MM.1S (cell line): ENCODE measurements around the gene TMC4.

Experiments used
- DNase-seq: peaks from one replicate; pipeline ENCODE4 v3.0.0-alpha.2; 2015
- H2AFZ ChIP-seq: fragments of 300-600 bp; sonication (generic); 2 replicates; pipeline ENCODE4 v1.6.0; 2016; ENCODE audit warnings: antibody characterized with exemption, low read length
- H3F3A ChIP-seq: fragments of 300-600 bp; sonication (generic); 2 replicates; pipeline ENCODE4 v1.6.1; 2016; ENCODE audit warnings: mild to moderate bottlenecking, antibody characterized with exemption, low read length, moderate library complexity, mixed read lengths; ENCODE audit not compliant: insufficient read depth
- H3K27ac ChIP-seq: fragments of 300-600 bp; sonication (generic); 2 replicates; pipeline ENCODE4 v1.5.1; 2016; ENCODE audit warnings: mild to moderate bottlenecking, low read length
- H3K27me3 ChIP-seq: fragments of 300-600 bp; sonication (generic); replicated peaks from 2 replicates; pipeline ENCODE4 v1.6.0; 2016; ENCODE audit warnings: low read length; ENCODE audit not compliant: insufficient read depth
- H3K36me3 ChIP-seq: fragments of 300-600 bp; sonication (generic); replicated peaks from 2 replicates; pipeline ENCODE4 v1.6.1; 2016; ENCODE audit warnings: mild to moderate bottlenecking, low read length, mixed read lengths; ENCODE audit not compliant: insufficient read depth
- H3K4me1 ChIP-seq: fragments of 300-600 bp; sonication (generic); 2 replicates; pipeline ENCODE4 v1.6.1; 2016; ENCODE audit warnings: low read length, mixed read lengths
- H3K4me2 ChIP-seq: fragments of 300-600 bp; sonication (generic); 2 replicates; pipeline ENCODE4 v1.6.0; 2016; ENCODE audit warnings: low read depth, low read length
- H3K4me3 ChIP-seq: fragments of 300-600 bp; sonication (generic); 2 replicates; pipeline ENCODE4 v1.5.1; 2016; ENCODE audit warnings: low read length, mixed read lengths
- H3K79me2 ChIP-seq: fragments of 300-600 bp; sonication (generic); 2 replicates; pipeline ENCODE4 v1.6.1; 2016; ENCODE audit warnings: mixed run types, low read length, mixed read lengths
- H3K9ac ChIP-seq: fragments of 300-600 bp; sonication (generic); 2 replicates; pipeline ENCODE4 v1.6.1; 2016; ENCODE audit warnings: low read length, mixed read lengths
- H3K9me2 ChIP-seq: fragments of 300-600 bp; sonication (generic); replicated peaks from 2 replicates; pipeline ENCODE4 v1.6.1; 2016; ENCODE audit warnings: mild to moderate bottlenecking, low read length, mixed read lengths; ENCODE audit not compliant: insufficient read depth
- H3K9me3 ChIP-seq: fragments of 300-600 bp; sonication (generic); replicated peaks from 2 replicates; pipeline ENCODE4 v1.6.1; 2016; ENCODE audit warnings: mild to moderate bottlenecking, low read length, mixed read lengths; ENCODE audit not compliant: insufficient read depth
- H4K20me1 ChIP-seq: fragments of 300-600 bp; sonication (generic); 2 replicates; pipeline ENCODE4 v1.6.1; 2016; ENCODE audit warnings: mild to moderate bottlenecking, low read length, moderate library complexity, mixed read lengths; ENCODE audit not compliant: insufficient read depth
- EZH2 ChIP-seq: fragments of 300-600 bp; sonication (generic); optimal IDR thresholded peaks from 2 replicates; pipeline ENCODE3; 2017; ENCODE audit warnings: low read depth, mild to moderate bottlenecking, antibody characterized with exemption, low read length, mixed read lengths
- EZH2phosphoT487 ChIP-seq: fragments of 300-600 bp; sonication (generic); IDR thresholded peaks from 2 replicates; pipeline ENCODE4 v1.6.1; 2018; ENCODE audit warnings: antibody characterized with exemption, low read length
- TF ChIP-seq, protein P1 (sequence below): fragments of 300-600 bp; sonication (generic); IDR thresholded peaks from 2 replicates; pipeline ENCODE4 v1.5.1; 2016; ENCODE audit warnings: antibody characterized with exemption, low read length, mixed read lengths

The TMC4 gene

DNA sequence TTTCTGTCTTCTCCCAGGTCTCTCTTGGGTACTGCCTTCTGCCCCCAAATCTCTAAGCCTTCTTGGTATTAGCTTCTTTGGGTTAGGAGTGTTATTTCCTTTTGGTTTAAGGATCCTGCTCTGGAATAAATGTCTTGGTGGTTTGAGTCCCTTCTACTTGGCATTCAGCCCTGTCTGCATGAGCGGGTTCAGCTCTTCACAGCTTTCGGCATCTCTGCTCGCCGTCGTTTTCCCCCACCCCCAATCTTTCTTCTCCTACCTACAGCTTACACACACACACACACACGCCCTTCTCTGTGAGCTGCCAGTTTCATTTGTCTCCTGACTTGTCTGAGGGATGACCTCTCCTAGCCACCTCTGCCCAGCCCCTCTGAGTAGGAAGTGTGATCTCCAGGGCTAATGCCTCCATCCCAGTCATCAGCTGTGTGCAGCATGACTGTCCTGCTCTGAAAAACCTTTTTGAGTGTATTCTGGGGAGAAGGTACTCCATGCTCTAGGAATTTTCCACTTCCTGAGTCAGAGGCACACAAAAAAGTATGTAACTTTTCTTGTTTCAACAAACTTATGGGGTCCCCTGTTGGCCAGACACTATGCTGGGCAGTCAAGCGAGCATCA is 30.7 kb downstream of the TMC4 start:
- TF ChIP-seq, protein P1, sequence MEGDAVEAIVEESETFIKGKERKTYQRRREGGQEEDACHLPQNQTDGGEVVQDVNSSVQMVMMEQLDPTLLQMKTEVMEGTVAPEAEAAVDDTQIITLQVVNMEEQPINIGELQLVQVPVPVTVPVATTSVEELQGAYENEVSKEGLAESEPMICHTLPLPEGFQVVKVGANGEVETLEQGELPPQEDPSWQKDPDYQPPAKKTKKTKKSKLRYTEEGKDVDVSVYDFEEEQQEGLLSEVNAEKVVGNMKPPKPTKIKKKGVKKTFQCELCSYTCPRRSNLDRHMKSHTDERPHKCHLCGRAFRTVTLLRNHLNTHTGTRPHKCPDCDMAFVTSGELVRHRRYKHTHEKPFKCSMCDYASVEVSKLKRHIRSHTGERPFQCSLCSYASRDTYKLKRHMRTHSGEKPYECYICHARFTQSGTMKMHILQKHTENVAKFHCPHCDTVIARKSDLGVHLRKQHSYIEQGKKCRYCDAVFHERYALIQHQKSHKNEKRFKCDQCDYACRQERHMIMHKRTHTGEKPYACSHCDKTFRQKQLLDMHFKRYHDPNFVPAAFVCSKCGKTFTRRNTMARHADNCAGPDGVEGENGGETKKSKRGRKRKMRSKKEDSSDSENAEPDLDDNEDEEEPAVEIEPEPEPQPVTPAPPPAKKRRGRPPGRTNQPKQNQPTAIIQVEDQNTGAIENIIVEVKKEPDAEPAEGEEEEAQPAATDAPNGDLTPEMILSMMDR, result no peak
- TF ChIP-seq EZH2, result no peak
- TF ChIP-seq EZH2phosphoT487, result no peak
- Histone ChIP-seq H3F3A (no peaks in the 10 kb centered on the region), H3K27me3 (no peaks in the 10 kb centered on the region), H3K4me1 (peaks cover 5% of the 10 kb centered on the region; the same call in 1 of the 2 replicates), H4K20me1 (peaks cover 10% of the 10 kb centered on the region; the same call in 1 of the 2 replicates), H3K9ac (no peak overlapping the region), H3K36me3 (peaks cover 10% of the 10 kb centered on the region; the same call in 1 of the 2 replicates), H3K4me3 (no peak overlapping the region), H2AFZ (no peak overlapping the region), H3K4me2 (no peak overlapping the region), H3K27ac (no peak overlapping the region), H3K9me3 (no peaks in the 10 kb centered on the region), H3K9me2 (no peaks in the 10 kb centered on the region), H3K79me2 (peaks cover 69% of the 10 kb centered on the region)
- DNase-seq, result no peak

DNA sequence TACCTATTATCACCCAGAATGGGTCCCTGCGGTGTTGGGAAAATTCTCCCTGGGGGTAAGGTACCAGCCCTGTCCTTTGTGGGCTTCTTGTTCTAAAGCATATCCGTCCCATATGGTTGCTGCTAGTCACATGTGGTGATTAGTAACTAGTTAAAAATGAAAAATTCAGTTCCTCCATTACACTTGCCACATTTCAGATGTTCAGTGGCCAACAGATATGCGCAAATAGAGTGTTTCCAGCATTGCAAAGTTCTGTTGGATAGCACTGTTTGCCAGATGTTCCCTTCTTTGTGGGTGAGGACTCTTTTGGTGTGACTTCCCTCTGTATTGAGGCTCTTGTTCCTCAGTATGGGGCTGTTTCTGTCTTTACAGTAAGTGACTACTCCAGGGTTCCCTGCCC is 31.6 kb downstream of the TMC4 start:
- DNase-seq, result no peak
- H2AFZ ChIP-seq, result no peak overlapping the region
- H3K36me3 ChIP-seq, result peaks cover 8% of the 10 kb centered on the region; the same call in 1 of the 2 replicates
- H3K79me2 ChIP-seq, result peaks cover 69% of the 10 kb centered on the region
- H3K9ac ChIP-seq, result no peak overlapping the region
- TF ChIP-seq EZH2 (no peak), EZH2phosphoT487 (no peak)
- TF ChIP-seq, protein P1, result no peak
- H3K4me3 ChIP-seq, result no peak overlapping the region
- H3K9me3 ChIP-seq, result no peaks in the 10 kb centered on the region
- H4K20me1 ChIP-seq, result peaks cover 10% of the 10 kb centered on the region; the same call in 1 of the 2 replicates
- no peaks in the 10 kb centered on the region for H3F3A ChIP-seq
- H3K27me3 ChIP-seq, result no peaks in the 10 kb centered on the region
- no peak overlapping the region for H3K27ac ChIP-seq
- no peaks in the 10 kb centered on the region for H3K9me2 ChIP-seq
- peaks cover 5% of the 10 kb centered on the region; the same call in 1 of the 2 replicates for H3K4me1 ChIP-seq
- no peak overlapping the region for H3K4me2 ChIP-seq

DNA sequence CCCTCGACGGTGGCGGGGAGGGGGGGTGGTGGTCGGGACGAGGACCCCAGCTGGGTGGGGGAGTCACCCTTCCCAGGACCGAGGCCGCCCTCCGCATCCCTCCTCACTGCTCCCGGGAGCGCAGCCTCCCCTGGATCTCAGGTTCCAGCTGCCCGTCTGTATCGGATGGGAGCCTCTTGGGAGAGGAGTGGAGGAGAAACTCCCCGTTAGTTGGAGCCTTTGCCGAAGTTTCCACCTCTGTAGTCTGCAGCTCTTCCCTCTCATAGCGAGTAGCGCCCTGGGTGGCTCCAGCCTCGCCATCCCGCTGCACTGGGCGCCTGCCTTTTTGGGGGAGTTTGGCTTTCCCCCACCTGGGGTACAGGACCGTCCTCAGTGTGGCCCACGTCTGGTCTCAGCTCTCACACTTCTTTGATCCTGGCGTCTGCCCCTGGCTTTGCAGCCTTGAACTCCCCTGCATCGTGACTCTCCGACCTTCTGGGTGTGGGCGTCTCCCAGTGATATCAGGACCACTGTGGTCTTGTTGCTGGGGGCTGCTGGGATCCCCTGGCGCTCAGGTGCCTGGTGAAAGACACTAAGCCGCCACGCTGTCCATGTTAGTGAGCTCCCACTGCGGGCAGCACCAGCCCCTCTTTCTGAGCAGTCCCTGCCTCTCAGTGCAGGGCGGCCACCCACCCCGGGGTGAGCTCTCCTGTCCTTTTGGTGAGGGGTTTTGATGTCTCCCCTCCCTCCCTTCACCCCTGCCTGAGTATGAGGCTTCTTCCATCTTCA is 34.3 kb downstream of the TMC4 start:
- Histone ChIP-seq H2AFZ (no peak overlapping the region), H3K9me2 (no peaks in the 10 kb centered on the region), H3F3A (no peaks in the 10 kb centered on the region), H3K9ac (peak overlapping the region; percentile 99; the same call in 1 of the 2 replicates), H3K4me3 (peak overlapping the region; percentile 80), H3K4me2 (peak overlapping the region; percentile 70), H3K4me1 (peaks cover 10% of the 10 kb centered on the region), H3K27me3 (no peaks in the 10 kb centered on the region), H3K36me3 (peaks cover 5% of the 10 kb centered on the region; the same call in 1 of the 2 replicates), H3K79me2 (peaks cover 60% of the 10 kb centered on the region), H3K9me3 (no peaks in the 10 kb centered on the region), H3K27ac (no peak overlapping the region), H4K20me1 (peaks cover 10% of the 10 kb centered on the region; the same call in 1 of the 2 replicates)
- TF ChIP-seq EZH2phosphoT487, result no peak
- TF ChIP-seq, protein P1, result no peak
- TF ChIP-seq EZH2, result no peak
- no peak for DNase-seq
